Esophagus squamous epithelium (tissue), 4 donors: ENCODE results near the gene FUT7.

ENCODE experiments used
- POLR2A ChIP-seq, 4 donors: fragments of 450-650 bp; IDR thresholded peaks; one replicate each; pipeline ENCODE4 v1.6.1; 2017; ENCODE audit warnings: antibody characterized with exemption in 4 of 4, mild to moderate bottlenecking in 4 of 4, moderate library complexity in 3 of 4
- TF ChIP-seq, protein P1 (sequence below), 6 experiments: fragments of 450-650 bp in 4 of 6; fragments of 200-600 bp in 2 of 6; sonication (generic) in 2 of 6; IDR thresholded peaks; one replicate each; pipeline ENCODE4 v1.5.1; 2016 to 2019; ENCODE audit warnings: antibody characterized with exemption in 6 of 6, mild to moderate bottlenecking in 4 of 6, moderate library complexity in 4 of 6

DNA sequence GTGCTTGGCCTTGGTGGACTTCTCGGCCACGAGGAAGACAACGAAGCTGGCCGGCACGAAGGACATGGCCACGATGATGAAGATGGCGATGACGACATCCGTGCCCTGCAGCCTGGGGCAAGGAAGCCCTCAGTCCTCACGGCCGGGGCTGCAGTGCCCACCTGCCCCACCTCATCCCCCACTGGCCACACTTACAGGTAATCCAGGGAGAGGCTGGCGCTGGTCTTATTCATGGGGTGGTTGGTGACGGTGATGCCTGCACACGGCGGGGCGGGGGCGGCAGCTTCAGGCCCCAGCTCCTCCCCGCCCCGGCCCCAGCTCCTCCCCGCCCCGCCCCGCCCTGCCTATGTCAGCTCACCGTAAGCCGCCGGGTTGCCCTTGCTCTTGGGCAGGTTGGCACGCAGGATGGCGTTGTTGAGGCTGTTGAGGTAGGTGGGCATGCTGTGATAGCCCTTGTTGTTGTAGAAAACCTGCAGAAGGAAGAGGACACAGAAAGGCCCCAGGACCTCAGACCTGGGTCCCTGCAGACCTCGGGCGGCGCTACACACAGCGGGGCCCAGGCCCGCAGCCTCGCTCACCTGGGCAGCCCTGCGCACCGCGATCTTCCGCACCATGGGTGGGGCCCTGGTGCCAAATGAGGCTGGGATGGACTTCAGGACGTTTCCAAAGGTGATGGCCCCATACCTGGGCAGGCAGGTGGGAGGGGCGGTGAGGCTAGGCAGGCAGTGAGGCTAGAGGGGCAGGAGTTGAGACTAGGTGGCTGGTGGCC is 19.8 kb downstream of the FUT7 start:
- TF ChIP-seq, protein P1, sequence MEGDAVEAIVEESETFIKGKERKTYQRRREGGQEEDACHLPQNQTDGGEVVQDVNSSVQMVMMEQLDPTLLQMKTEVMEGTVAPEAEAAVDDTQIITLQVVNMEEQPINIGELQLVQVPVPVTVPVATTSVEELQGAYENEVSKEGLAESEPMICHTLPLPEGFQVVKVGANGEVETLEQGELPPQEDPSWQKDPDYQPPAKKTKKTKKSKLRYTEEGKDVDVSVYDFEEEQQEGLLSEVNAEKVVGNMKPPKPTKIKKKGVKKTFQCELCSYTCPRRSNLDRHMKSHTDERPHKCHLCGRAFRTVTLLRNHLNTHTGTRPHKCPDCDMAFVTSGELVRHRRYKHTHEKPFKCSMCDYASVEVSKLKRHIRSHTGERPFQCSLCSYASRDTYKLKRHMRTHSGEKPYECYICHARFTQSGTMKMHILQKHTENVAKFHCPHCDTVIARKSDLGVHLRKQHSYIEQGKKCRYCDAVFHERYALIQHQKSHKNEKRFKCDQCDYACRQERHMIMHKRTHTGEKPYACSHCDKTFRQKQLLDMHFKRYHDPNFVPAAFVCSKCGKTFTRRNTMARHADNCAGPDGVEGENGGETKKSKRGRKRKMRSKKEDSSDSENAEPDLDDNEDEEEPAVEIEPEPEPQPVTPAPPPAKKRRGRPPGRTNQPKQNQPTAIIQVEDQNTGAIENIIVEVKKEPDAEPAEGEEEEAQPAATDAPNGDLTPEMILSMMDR (IDR thresholded peaks at IDR 0.05): no peak
- no peak for TF ChIP-seq POLR2A (IDR thresholded peaks at IDR 0.05)
